GM06990 (cell line): ENCODE measurements around the gene SNAP47.

ENCODE experiments used
- DNase-seq: peaks from one replicate; pipeline ENCODE4 v3.0.0-alpha.2; 2011; ENCODE audit not compliant: insufficient read length; ENCODE audit errors: extremely low read depth
- H3K27me3 ChIP-seq: replicated peaks from 2 replicates; pipeline ENCODE4 v1.6.0; 2011; ENCODE audit warnings: low read length; ENCODE audit not compliant: control insufficient read depth, insufficient read depth
- H3K36me3 ChIP-seq: 2 replicates; pipeline ENCODE4 v1.5.1; 2011; ENCODE audit warnings: low read length; ENCODE audit not compliant: control insufficient read depth, insufficient read depth
- H3K4me3 ChIP-seq: replicated peaks from 2 replicates; pipeline ENCODE4 v1.5.1; 2011; ENCODE audit warnings: low read depth, mild to moderate bottlenecking, control low read depth, low read length
- TF ChIP-seq, protein P1 (sequence below): IDR thresholded peaks from 2 replicates; pipeline ENCODE4 v1.5.1; 2011; ENCODE audit warnings: low read length, control low read depth, mild to moderate bottlenecking, inconsistent platforms; ENCODE audit not compliant: insufficient read depth, poor library complexity, severe bottlenecking

Gene SNAP47

DNA sequence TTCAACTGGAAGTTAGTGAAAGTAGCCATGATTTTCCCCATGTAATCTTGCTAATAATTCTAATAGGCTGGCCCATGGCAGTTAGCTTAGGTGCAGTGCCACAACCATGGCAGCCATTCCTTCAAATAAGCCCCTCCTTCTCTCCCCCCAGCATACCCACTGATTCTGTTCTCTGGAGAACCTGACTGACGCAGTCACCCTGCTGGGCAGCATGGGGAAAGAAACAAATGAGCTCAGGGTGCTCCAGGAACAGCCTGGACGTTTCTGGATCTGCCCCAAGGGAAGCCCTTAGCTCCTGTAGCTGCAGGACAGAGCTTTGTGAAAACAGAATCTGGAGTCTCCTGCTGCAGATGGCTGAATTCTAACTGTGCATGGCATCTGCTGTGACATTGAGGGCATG lies 22.5 kb downstream of the SNAP47 start:
- Histone ChIP-seq H3K36me3 (peaks cover 22% of the 10 kb centered on the region), H3K27me3 (no peaks in the 10 kb centered on the region), H3K4me3 (no peak overlapping the region)
- DNase-seq = no peak
- TF ChIP-seq, protein P1, sequence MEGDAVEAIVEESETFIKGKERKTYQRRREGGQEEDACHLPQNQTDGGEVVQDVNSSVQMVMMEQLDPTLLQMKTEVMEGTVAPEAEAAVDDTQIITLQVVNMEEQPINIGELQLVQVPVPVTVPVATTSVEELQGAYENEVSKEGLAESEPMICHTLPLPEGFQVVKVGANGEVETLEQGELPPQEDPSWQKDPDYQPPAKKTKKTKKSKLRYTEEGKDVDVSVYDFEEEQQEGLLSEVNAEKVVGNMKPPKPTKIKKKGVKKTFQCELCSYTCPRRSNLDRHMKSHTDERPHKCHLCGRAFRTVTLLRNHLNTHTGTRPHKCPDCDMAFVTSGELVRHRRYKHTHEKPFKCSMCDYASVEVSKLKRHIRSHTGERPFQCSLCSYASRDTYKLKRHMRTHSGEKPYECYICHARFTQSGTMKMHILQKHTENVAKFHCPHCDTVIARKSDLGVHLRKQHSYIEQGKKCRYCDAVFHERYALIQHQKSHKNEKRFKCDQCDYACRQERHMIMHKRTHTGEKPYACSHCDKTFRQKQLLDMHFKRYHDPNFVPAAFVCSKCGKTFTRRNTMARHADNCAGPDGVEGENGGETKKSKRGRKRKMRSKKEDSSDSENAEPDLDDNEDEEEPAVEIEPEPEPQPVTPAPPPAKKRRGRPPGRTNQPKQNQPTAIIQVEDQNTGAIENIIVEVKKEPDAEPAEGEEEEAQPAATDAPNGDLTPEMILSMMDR = no peak

DNA sequence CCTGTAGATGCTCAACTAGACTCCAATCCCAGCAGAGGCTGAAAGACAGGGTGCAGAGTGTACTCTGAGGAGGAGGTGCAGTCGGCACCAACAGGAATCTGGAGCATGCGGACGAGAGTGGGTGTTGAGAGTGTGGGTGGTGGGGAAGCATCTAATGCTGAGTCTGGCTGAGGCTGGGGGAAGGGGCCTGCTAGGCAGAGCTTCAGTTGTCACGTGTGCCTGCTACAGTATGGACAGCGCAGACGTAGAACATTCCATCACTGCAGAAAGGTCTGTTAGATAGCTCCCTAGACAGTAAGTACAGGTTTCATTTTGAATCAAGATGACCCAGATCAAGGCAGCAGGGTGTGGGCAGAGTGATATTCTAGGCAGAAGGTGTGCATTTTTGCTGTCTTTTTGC lies 23.1 kb downstream of the SNAP47 start:
- DNase-seq = no peak
- TF ChIP-seq, protein P1 = no peak
- Histone ChIP-seq H3K27me3 (no peaks in the 10 kb centered on the region), H3K4me3 (no peak overlapping the region), H3K36me3 (peaks cover 24% of the 10 kb centered on the region)

- peaks cover 31% of the 10 kb centered on the region for H3K36me3 ChIP-seq
- TF ChIP-seq, protein P1 = no peak
- no peak for DNase-seq
- H3K4me3 ChIP-seq = no peak overlapping the region
- no peaks in the 10 kb centered on the region for H3K27me3 ChIP-seq
Observed at GRCh38 chr1:227759341-227760300, 24.4 kb downstream of the SNAP47 start.

GRCh38 chr1:227760377-227760776 lies 25.1 kb downstream of the SNAP47 start:
- TF ChIP-seq, protein P1 = no peak
- DNase-seq = no peak
- H3K27me3 ChIP-seq = no peaks in the 10 kb centered on the region
- no peak overlapping the region for H3K4me3 ChIP-seq
- H3K36me3 ChIP-seq = peaks cover 31% of the 10 kb centered on the region

DNA sequence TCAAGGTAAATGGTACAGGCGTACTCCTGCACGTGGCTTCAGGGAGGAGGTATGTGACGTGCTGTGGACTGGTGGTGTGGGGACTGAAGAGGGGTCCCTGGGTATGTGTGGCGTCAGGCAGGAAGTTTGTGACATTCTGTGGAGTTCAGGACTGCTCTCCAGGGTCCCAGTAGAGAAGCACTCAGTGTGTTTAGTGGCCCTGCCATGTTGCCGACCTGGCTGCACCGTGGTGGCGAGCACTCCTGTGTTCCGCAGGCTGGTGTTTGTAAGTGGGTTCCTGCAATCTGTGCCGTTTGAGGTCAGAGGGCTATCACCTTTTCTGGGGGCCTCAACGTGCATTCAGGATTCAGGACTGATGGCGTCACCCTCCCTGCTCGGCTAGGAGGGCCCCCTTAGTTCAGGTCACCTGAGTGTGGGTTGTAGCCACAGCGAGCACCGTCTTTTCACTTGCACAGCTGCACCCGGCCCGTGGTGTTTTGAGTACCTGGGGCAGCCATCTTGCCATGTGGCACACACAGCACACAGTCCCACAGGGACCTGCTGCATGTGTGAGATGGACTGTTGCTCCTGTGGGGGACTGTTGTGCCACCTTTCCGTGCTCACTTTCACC lies 26.5 kb downstream of the SNAP47 start:
- Histone ChIP-seq H3K4me3 (no peak overlapping the region), H3K36me3 (peaks cover 34% of the 10 kb centered on the region), H3K27me3 (no peaks in the 10 kb centered on the region)
- TF ChIP-seq, protein P1 = no peak
- no peak for DNase-seq
